HepG2 (cell line): Measurements from ENCODE around the gene RPS25. TPM values are rescaled to one million over a fixed set of nuclear protein-coding genes. Genes with fewer than 3 reads are reported as not detected.

Experiments used
- BORCS8-MEF2B ChIP-seq: sonication (generic); formaldehyde crosslinking; IDR thresholded peaks from 2 replicates; pipeline ENCODE4 v1.8.0; 2022; ENCODE audit warnings: mild to moderate bottlenecking, missing genetic modification reagents
- ELF1 ChIP-seq: sonication (generic); formaldehyde crosslinking; IDR thresholded peaks from 2 replicates; pipeline ENCODE4 v1.4.0; 2020; ENCODE audit warnings: missing genetic modification reagents
- HMGA1 ChIP-seq: sonication (generic); formaldehyde crosslinking; conservative IDR thresholded peaks from 2 replicates; pipeline ENCODE4 v1.4.0; 2020; ENCODE audit warnings: missing genetic modification reagents
- HOXA5 ChIP-seq: sonication (generic); formaldehyde crosslinking; IDR thresholded peaks from 2 replicates; pipeline ENCODE4 v1.4.0; 2020; ENCODE audit warnings: missing genetic modification reagents
- IKZF4 ChIP-seq: sonication (generic); formaldehyde crosslinking; IDR thresholded peaks from 2 replicates; pipeline ENCODE4 v1.5.1; 2020; ENCODE audit warnings: borderline replicate concordance, mild to moderate bottlenecking, low read depth, missing genetic modification reagents; ENCODE audit errors: not compliant biosample characterization
- KAT7 ChIP-seq: IDR thresholded peaks from 2 replicates; pipeline ENCODE4 v1.6.1; 2018; ENCODE audit warnings: borderline replicate concordance, missing compliant biosample characterization
- KLF9 ChIP-seq: IDR thresholded peaks from 2 replicates; pipeline ENCODE4 v1.6.1; 2016; ENCODE audit warnings: low read depth
- SOX6 ChIP-seq, 2 experiments: fragments of 450-650 bp in 1 of 2; sonication (generic) in 1 of 2; formaldehyde crosslinking in 1 of 2; IDR thresholded peaks; 2 replicates each; pipeline versions ENCODE4 v1.4.0 to v1.6.1; 2017 to 2020; ENCODE audit warnings: antibody characterized with exemption in 1 of 2, mild to moderate bottlenecking in 1 of 2, missing genetic modification reagents in 1 of 2
- SPEN ChIP-seq: sonication (generic); formaldehyde crosslinking; IDR thresholded peaks from 2 replicates; pipeline ENCODE4 v1.5.1; 2020; ENCODE audit warnings: low read depth, mild to moderate bottlenecking, missing genetic modification reagents
- TSC22D2 ChIP-seq: sonication (generic); formaldehyde crosslinking; IDR thresholded peaks from 2 replicates; pipeline ENCODE4 v1.5.1; 2020; ENCODE audit warnings: missing genetic modification reagents, mild to moderate bottlenecking, borderline replicate concordance
- ZNF331 ChIP-seq: sonication (generic); formaldehyde crosslinking; IDR thresholded peaks from 2 replicates; pipeline ENCODE4 v1.4.0; 2020; ENCODE audit warnings: missing genetic modification reagents
- ZNF451 ChIP-seq: sonication (generic); formaldehyde crosslinking; IDR thresholded peaks from 2 replicates; pipeline ENCODE4 v1.5.0; 2020; ENCODE audit warnings: mild to moderate bottlenecking, missing genetic modification reagents
- ZNF546 ChIP-seq: sonication (generic); formaldehyde crosslinking; conservative IDR thresholded peaks from 2 replicates; pipeline ENCODE4 v1.8.1; 2023; ENCODE audit warnings: mild to moderate bottlenecking, missing genetic modification reagents
- ZNF709 ChIP-seq: sonication (generic); formaldehyde crosslinking; IDR thresholded peaks from 2 replicates; pipeline ENCODE4 v1.5.0; 2020; ENCODE audit warnings: mild to moderate bottlenecking, missing genetic modification reagents
- ZSCAN20 ChIP-seq: sonication (generic); formaldehyde crosslinking; IDR thresholded peaks from 2 replicates; pipeline ENCODE4 v1.4.0; 2020; ENCODE audit warnings: missing genetic modification reagents, mild to moderate bottlenecking, borderline replicate concordance
- polyA plus RNA-seq, 8 experiments: library from polyadenylated mRNA; depleted of rRNA in 3 of 8; stranded (reverse) in 7 of 8; unstranded in 1 of 8; fragments of >200 nt; fragmentation: Illumina TruSeq in 4 of 8; extraction: Trizol in 4 of 8; gene quantifications; 2 replicates each; pipeline versions ENCODE4 v1.2.1 to v1.2.3, GENCODE V29; 2011 to 2016; ENCODE audit warnings: low read depth in 4 of 8, missing spikeins in 1 of 8, mixed read lengths in 1 of 8; ENCODE audit not compliant: insufficient read depth in 1 of 8
- total RNA-seq, 5 experiments: library from RNA; depleted of rRNA; stranded (reverse); fragments of >200 nt; fragmentation: Illumina TruSeq; extraction: Trizol; gene quantifications; 2 replicates each; pipeline ENCODE4 v1.2.3, GENCODE V29; 2016; ENCODE audit warnings: low read depth in 1 of 5
- TF ChIP-seq, protein P1 (sequence below): sonication (generic); formaldehyde crosslinking; IDR thresholded peaks from 2 replicates; pipeline ENCODE4 v1.8.0; 2022; ENCODE audit warnings: mild to moderate bottlenecking, missing genetic modification reagents
- TF ChIP-seq, protein P2 (sequence below): sonication (generic); formaldehyde crosslinking; IDR thresholded peaks from 2 replicates; pipeline ENCODE4 v1.4.0; 2020; ENCODE audit warnings: missing genetic modification reagents, borderline replicate concordance
- TF ChIP-seq, protein P3 (sequence below): sonication (generic); formaldehyde crosslinking; IDR thresholded peaks from 2 replicates; pipeline ENCODE4; 2020; ENCODE audit warnings: missing genetic modification reagents, mild to moderate bottlenecking, borderline replicate concordance
- TF ChIP-seq, protein P4 (sequence below): sonication (generic); formaldehyde crosslinking; IDR thresholded peaks from 2 replicates; pipeline ENCODE4 v1.4.0; 2020; ENCODE audit warnings: missing genetic modification reagents, borderline replicate concordance

The RPS25 gene
- total and polyA plus RNA-seq, 2 of the 13 experiments (the other 11 are each of a cell fraction or from before 2014, with no cell fraction given): 839 to 1,415 TPM

DNA sequence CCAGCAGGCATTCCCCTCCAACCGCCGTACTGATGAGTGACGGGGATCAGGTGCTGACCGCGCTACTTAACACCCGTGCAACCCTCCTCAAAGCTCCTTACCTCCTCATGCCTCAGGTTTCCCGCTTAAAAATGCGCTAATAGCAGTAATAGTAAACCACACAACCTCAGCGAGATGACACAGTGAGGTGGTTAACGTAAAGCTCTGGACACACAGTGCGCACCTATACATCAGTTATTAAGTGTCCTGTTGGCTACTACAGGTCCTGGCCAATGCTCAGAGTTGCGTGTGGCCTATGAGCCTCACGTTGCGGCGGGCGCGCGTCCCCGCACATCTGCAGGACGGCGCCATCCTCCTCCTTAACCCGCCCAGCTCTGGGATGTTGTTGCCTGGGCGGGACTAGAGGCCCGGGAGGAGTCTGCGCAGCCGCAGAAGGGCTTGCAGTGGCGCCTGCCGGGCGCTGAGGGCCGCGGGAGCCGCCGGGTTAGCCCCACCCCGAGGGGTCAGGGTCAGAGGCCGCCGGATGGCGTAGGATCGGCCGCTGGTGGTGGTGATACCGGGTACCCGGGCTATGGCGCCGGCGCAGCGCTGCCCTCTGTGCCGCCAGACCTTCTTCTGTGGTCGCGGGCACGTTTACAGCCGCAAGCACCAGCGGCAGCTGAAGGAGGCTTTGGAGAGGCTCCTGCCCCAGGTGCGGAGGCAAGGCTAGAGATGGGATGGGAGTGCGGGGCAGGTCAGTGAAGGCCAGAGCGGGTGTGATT lies 20.3 kb downstream of the RPS25 start, which contains the start of gene CENATAC (continued):
- TF ChIP-seq ZNF709 (CRISPR knock-in tag) (peak; percentile 43; the same call in 1 of the 2 replicates), SOX6 (IDR thresholded peaks at IDR 0.05) (no peak), SOX6 (CRISPR knock-in tag; IDR thresholded peaks at IDR 0.05) (peak; percentile 71; the same call in 1 of the 2 replicates), SPEN (peak; percentile 84), HMGA1 (CRISPR knock-in tag) (no peak), ELF1 (CRISPR knock-in tag) (peak; percentile 42), BORCS8-MEF2B (CRISPR knock-in tag) (peak; percentile 14; the same call in 1 of the 2 replicates), ZNF546 (peak; percentile 59; the same call in 1 of the 2 replicates), ZNF451 (peak; percentile 82; the same call in 1 of the 2 replicates), KAT7 (CRISPR knock-in tag) (peak; percentile 87; the same call in 1 of the 2 replicates), ZNF331 (CRISPR knock-in tag) (no peak), IKZF4 (peak; percentile 50), KLF9 (CRISPR knock-in tag) (0 out of 2 replicates have a peak, but pooled peaks have one; percentile 62), TSC22D2 (CRISPR knock-in tag) (0 out of 2 replicates have a peak, but pooled peaks have one; percentile 22), HOXA5 (0 out of 2 replicates have a peak, but pooled peaks have one; percentile 18), ZSCAN20 (no peak)
- TF ChIP-seq, protein P1, sequence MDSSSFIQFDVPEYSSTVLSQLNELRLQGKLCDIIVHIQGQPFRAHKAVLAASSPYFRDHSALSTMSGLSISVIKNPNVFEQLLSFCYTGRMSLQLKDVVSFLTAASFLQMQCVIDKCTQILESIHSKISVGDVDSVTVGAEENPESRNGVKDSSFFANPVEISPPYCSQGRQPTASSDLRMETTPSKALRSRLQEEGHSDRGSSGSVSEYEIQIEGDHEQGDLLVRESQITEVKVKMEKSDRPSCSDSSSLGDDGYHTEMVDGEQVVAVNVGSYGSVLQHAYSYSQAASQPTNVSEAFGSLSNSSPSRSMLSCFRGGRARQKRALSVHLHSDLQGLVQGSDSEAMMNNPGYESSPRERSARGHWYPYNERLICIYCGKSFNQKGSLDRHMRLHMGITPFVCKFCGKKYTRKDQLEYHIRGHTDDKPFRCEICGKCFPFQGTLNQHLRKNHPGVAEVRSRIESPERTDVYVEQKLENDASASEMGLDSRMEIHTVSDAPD (CRISPR knock-in tag): no peak; the same call in 1 of the 2 replicates
- TF ChIP-seq, protein P2, sequence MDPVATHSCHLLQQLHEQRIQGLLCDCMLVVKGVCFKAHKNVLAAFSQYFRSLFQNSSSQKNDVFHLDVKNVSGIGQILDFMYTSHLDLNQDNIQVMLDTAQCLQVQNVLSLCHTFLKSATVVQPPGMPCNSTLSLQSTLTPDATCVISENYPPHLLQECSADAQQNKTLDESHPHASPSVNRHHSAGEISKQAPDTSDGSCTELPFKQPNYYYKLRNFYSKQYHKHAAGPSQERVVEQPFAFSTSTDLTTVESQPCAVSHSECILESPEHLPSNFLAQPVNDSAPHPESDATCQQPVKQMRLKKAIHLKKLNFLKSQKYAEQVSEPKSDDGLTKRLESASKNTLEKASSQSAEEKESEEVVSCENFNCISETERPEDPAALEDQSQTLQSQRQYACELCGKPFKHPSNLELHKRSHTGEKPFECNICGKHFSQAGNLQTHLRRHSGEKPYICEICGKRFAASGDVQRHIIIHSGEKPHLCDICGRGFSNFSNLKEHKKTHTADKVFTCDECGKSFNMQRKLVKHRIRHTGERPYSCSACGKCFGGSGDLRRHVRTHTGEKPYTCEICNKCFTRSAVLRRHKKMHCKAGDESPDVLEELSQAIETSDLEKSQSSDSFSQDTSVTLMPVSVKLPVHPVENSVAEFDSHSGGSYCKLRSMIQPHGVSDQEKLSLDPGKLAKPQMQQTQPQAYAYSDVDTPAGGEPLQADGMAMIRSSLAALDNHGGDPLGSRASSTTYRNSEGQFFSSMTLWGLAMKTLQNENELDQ (CRISPR knock-in tag): no peak
- TF ChIP-seq, protein P3, sequence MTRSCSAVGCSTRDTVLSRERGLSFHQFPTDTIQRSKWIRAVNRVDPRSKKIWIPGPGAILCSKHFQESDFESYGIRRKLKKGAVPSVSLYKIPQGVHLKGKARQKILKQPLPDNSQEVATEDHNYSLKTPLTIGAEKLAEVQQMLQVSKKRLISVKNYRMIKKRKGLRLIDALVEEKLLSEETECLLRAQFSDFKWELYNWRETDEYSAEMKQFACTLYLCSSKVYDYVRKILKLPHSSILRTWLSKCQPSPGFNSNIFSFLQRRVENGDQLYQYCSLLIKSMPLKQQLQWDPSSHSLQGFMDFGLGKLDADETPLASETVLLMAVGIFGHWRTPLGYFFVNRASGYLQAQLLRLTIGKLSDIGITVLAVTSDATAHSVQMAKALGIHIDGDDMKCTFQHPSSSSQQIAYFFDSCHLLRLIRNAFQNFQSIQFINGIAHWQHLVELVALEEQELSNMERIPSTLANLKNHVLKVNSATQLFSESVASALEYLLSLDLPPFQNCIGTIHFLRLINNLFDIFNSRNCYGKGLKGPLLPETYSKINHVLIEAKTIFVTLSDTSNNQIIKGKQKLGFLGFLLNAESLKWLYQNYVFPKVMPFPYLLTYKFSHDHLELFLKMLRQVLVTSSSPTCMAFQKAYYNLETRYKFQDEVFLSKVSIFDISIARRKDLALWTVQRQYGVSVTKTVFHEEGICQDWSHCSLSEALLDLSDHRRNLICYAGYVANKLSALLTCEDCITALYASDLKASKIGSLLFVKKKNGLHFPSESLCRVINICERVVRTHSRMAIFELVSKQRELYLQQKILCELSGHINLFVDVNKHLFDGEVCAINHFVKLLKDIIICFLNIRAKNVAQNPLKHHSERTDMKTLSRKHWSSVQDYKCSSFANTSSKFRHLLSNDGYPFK (CRISPR knock-in tag): peak; percentile 41; the same call in 1 of the 2 replicates
- TF ChIP-seq, protein P4, sequence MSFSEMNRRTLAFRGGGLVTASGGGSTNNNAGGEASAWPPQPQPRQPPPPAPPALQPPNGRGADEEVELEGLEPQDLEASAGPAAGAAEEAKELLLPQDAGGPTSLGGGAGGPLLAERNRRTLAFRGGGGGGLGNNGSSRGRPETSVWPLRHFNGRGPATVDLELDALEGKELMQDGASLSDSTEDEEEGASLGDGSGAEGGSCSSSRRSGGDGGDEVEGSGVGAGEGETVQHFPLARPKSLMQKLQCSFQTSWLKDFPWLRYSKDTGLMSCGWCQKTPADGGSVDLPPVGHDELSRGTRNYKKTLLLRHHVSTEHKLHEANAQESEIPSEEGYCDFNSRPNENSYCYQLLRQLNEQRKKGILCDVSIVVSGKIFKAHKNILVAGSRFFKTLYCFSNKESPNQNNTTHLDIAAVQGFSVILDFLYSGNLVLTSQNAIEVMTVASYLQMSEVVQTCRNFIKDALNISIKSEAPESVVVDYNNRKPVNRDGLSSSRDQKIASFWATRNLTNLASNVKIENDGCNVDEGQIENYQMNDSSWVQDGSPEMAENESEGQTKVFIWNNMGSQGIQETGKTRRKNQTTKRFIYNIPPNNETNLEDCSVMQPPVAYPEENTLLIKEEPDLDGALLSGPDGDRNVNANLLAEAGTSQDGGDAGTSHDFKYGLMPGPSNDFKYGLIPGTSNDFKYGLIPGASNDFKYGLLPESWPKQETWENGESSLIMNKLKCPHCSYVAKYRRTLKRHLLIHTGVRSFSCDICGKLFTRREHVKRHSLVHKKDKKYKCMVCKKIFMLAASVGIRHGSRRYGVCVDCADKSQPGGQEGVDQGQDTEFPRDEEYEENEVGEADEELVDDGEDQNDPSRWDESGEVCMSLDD (CRISPR knock-in tag): peak; percentile 29
